Thyroid gland (tissue), 4 donors: ENCODE data around the gene MEN1. TPM values are rescaled to one million over a fixed set of nuclear protein-coding genes. Genes with fewer than 3 reads are reported as not detected.
"Not testable (repeated sequence)": the region's sequence is repeated elsewhere in the genome, so short reads cannot be mapped to it uniquely, and the experiment has no call there.

Experiments used
- DNase-seq, 2 donors: peaks; one replicate each; pipeline ENCODE4 v3.0.0-alpha.2; 2019
- H3K27ac ChIP-seq, 3 donors: fragments of 200-600 bp; sonication (generic); 1 replicate in 2 of 3; 2 replicates in 1 of 3; pipeline ENCODE4 v1.5.1; 2016 to 2019; ENCODE audit warnings: mild to moderate bottlenecking in 1 of 3, moderate library complexity in 1 of 3
- H3K27me3 ChIP-seq: fragments of 200-600 bp; sonication (generic); one replicate; pipeline ENCODE4 v1.5.1; 2019
- H3K36me3 ChIP-seq, 2 donors: fragments of 200-600 bp; sonication (generic); one replicate each; pipeline ENCODE4 v1.5.1; 2016 to 2019
- H3K4me1 ChIP-seq, 2 donors: fragments of 200-600 bp; sonication (generic); one replicate each; pipeline ENCODE4 v1.5.1; 2017 to 2019
- H3K4me3 ChIP-seq, 3 donors: fragments of 200-600 bp; sonication (generic); replicated peaks in 1 of 3; 1 replicate in 2 of 3; 2 replicates in 1 of 3; pipeline ENCODE4 v1.5.1; 2016; ENCODE audit warnings: mild to moderate bottlenecking in 1 of 3
- H3K9me3 ChIP-seq: fragments of 200-600 bp; sonication (generic); one replicate; pipeline ENCODE4 v1.5.1; 2017
- CTCF ChIP-seq, 6 experiments: fragments of 200-600 bp in 3 of 6; fragments of 450-650 bp in 3 of 6; sonication (generic) in 3 of 6; IDR thresholded peaks; one replicate each; pipeline ENCODE4 v1.5.1; 2016 to 2019; ENCODE audit warnings: antibody characterized with exemption in 6 of 6, mild to moderate bottlenecking in 2 of 6, inconsistent platforms in 1 of 6, moderate library complexity in 1 of 6
- POLR2A ChIP-seq, 2 donors: fragments of 450-650 bp; IDR thresholded peaks; one replicate each; pipeline ENCODE4 v1.6.1; 2017; ENCODE audit warnings: antibody characterized with exemption in 2 of 2, mild to moderate bottlenecking in 2 of 2, moderate library complexity in 1 of 2
- WGBS, 2 donors: methylation state at CpG; one replicate each; pipeline ENCODE4 v1.1.5; 2017; 5-methylcytosine and 5-hydroxymethylcytosine counted together
- intact Hi-C: fragments of 100-400 bp; cut with DNase I; formaldehyde crosslinking; loops from one replicate; pipeline ENCODE4 v1.15.1; 2023
- total RNA-seq, 4 donors: library from RNA; depleted of rRNA; stranded (reverse); fragments of >200 nt; gene quantifications; one replicate each; pipeline ENCODE4 v1.2.3, GENCODE V29; 2016

Gene MEN1
- total RNA-seq, 4 donors from 2014 or later: 23.5 to 31.5 (median 25.1) TPM

- Histone ChIP-seq H3K4me3 (no peak overlapping the region), H3K36me3 (peaks cover 12 to 18% of the 10 kb centered on the region in 2 donors), H3K27ac (no peak overlapping the region), H3K27me3 (no peaks in the 10 kb centered on the region), H3K4me1 (peaks cover 3 to 8% of the 10 kb centered on the region in 2 donors), H3K9me3 (no peaks in the 10 kb centered on the region)
- no peak for TF ChIP-seq POLR2A (IDR thresholded peaks at IDR 0.05)
- no peak for TF ChIP-seq CTCF (IDR thresholded peaks at IDR 0.05)
- 87 to 93% methylated on average over 15 to 19 of the region's 19 CpGs for WGBS, 2 donors
- intact Hi-C loops: loop anchor here (10.0 kb wide), 1 partner anchor 175 kb away; the partner anchor contains the start of gene SNX15
- DNase-seq: no peak
Measured at GRCh38 chr11:64849598-64850356, 39.4 kb upstream of the MEN1 start.

GRCh38 chr11:64848826-64849597 lies 38.7 kb upstream of the MEN1 start:
- TF ChIP-seq POLR2A (IDR thresholded peaks at IDR 0.05) (no peak), CTCF (IDR thresholded peaks at IDR 0.05) (no peak)
- H3K36me3 ChIP-seq: peaks cover 6 to 11% of the 10 kb centered on the region in 2 donors
- H3K4me3 ChIP-seq: no peak overlapping the region
- H3K27ac ChIP-seq: no peak overlapping the region
- peaks cover under 1 to 5% of the 10 kb centered on the region in 2 donors for H3K4me1 ChIP-seq
- DNase-seq: peak in 1 of 2 donors; percentile 15
- no peaks in the 10 kb centered on the region for H3K9me3 ChIP-seq
- 72 to 87% methylated on average over 11 to 13 of the region's 16 CpGs for WGBS, 2 donors
- H3K27me3 ChIP-seq: no peaks in the 10 kb centered on the region
- intact Hi-C loops: loop anchor here (10.0 kb wide), 1 partner anchor 176 kb away; the partner anchor contains the start of gene SNX15

GRCh38 chr11:64848214-64848825 lies 38.0 kb upstream of the MEN1 start:
- no peak for DNase-seq
- Histone ChIP-seq H3K27me3 (no peaks in the 10 kb centered on the region), H3K4me1 (peaks cover 4 to 12% of the 10 kb centered on the region in 2 donors), H3K9me3 (no peaks in the 10 kb centered on the region), H3K36me3 (peaks cover 0 to 6% of the 10 kb centered on the region in 2 donors), H3K27ac (no peak overlapping the region), H3K4me3 (no peak overlapping the region)
- TF ChIP-seq CTCF (IDR thresholded peaks at IDR 0.05) (no peak), POLR2A (IDR thresholded peaks at IDR 0.05) (no peak)
- WGBS, 2 donors: 68 to 74% methylated on average over 6 of the region's 6 CpGs
- intact Hi-C loops: loop anchor here (10.0 kb wide), 1 partner anchor 176 kb away; the partner anchor contains the start of gene SNX15

- Histone ChIP-seq H3K9me3 (no peaks in the 10 kb centered on the region), H3K4me1 (peaks cover 15 to 21% of the 10 kb centered on the region in 2 donors), H3K27me3 (no peaks in the 10 kb centered on the region), H3K27ac (no peak overlapping the region), H3K36me3 (no peaks in the 10 kb centered on the region), H3K4me3 (no peak overlapping the region)
- intact Hi-C loops: loop anchor here (2.0 to 10.0 kb wide), 2 partner anchors 48 to 178 kb away; partner anchors contain the start of gene SNX15
- peak; percentile 89 to 95 for DNase-seq
- 14 to 31% methylated on average over 9 to 12 of the region's 13 CpGs for WGBS, 2 donors
- TF ChIP-seq POLR2A (IDR thresholded peaks at IDR 0.05): no peak
- peak; percentile 90 to 99 (median 98) for TF ChIP-seq CTCF (IDR thresholded peaks at IDR 0.05)
Measured at GRCh38 chr11:64846998-64847666, 36.8 kb upstream of the MEN1 start.

- not testable (repeated sequence) for H3K36me3 ChIP-seq, H3K9me3 ChIP-seq, DNase-seq, H3K27me3 ChIP-seq, H3K27ac ChIP-seq, H3K4me3 ChIP-seq
- intact Hi-C loops: loop anchor here (2.0 to 10.0 kb wide), 2 partner anchors 49 to 179 kb away; partner anchors contain the start of gene SNX15
- WGBS, 2 donors: 93% methylated on average over 8 of the region's 8 CpGs
- H3K4me1 ChIP-seq: peaks cover 16 to 21% of the 10 kb centered on the region in 2 donors
Measured at GRCh38 chr11:64845776-64846129, 35.4 kb upstream of the MEN1 start.
